Fibroblast of lung (primary cell): ENCODE data around the gene AK9. TPM values are rescaled to one million over a fixed set of nuclear protein-coding genes. Genes with fewer than 3 reads are reported as not detected.

Source experiments
- DNase-seq, 2 donors: peaks; one replicate each; pipeline versions ENCODE4 v3.0.0 to v3.0.0-alpha.2; 2010; ENCODE audit warnings: low read depth in 2 of 2
- H2AFZ ChIP-seq: 2 replicates; pipeline ENCODE4 v1.5.1; 2012; ENCODE audit warnings: low read length, control low read depth, inconsistent platforms
- H3K27ac ChIP-seq: 2 replicates; pipeline ENCODE4 v1.5.1; 2011; ENCODE audit warnings: low read length, control low read depth; ENCODE audit not compliant: insufficient read depth
- H3K27me3 ChIP-seq: 2 replicates; pipeline ENCODE4 v1.5.1; 2011; ENCODE audit warnings: mild to moderate bottlenecking, low read length; ENCODE audit not compliant: control insufficient read depth, insufficient read depth
- H3K36me3 ChIP-seq: 2 replicates; pipeline ENCODE4 v1.5.1; 2011; ENCODE audit warnings: low read length; ENCODE audit not compliant: control insufficient read depth, insufficient read depth
- H3K4me1 ChIP-seq: 2 replicates; pipeline ENCODE4 v1.5.1; 2011; ENCODE audit warnings: low read length; ENCODE audit not compliant: control insufficient read depth, insufficient read depth; ENCODE audit errors: extremely low read depth
- H3K4me2 ChIP-seq: 2 replicates; pipeline ENCODE4 v1.5.1; 2011; ENCODE audit warnings: low read length, control low read depth; ENCODE audit not compliant: insufficient read depth; ENCODE audit errors: extremely low read depth
- H3K4me3 ChIP-seq, 4 experiments: fragments of 200-600 bp in 1 of 4; sonication (generic) in 1 of 4; replicated peaks in 1 of 4; 2 replicates each; pipeline ENCODE4 v1.5.1; 2011 to 2016; ENCODE audit warnings: low read length in 4 of 4, low read depth in 3 of 4, mild to moderate bottlenecking in 3 of 4, control low read depth in 2 of 4, inconsistent platforms in 1 of 4, mixed read lengths in 1 of 4; ENCODE audit not compliant: insufficient read depth in 1 of 4; ENCODE audit errors: control extremely low read depth in 1 of 4
- H3K79me2 ChIP-seq: 2 replicates; pipeline ENCODE4 v1.5.1; 2012; ENCODE audit warnings: mild to moderate bottlenecking, low read length, inconsistent platforms; ENCODE audit not compliant: control insufficient read depth, insufficient read depth
- H3K9ac ChIP-seq: 2 replicates; pipeline ENCODE4 v1.5.1; 2011; ENCODE audit warnings: mild to moderate bottlenecking, low read length, control low read depth; ENCODE audit not compliant: insufficient read depth
- H3K9me3 ChIP-seq: 2 replicates; pipeline ENCODE4 v1.5.1; 2012; ENCODE audit warnings: low read depth, low read length; ENCODE audit not compliant: control insufficient read depth, insufficient read depth
- H4K20me1 ChIP-seq: 2 replicates; pipeline ENCODE4 v1.5.1; 2011; ENCODE audit warnings: low read length; ENCODE audit not compliant: control insufficient read depth, insufficient read depth; ENCODE audit errors: extremely low read depth
- EZH2 ChIP-seq: IDR thresholded peaks from 2 replicates; pipeline ENCODE4 v1.5.1; 2012; ENCODE audit warnings: low read length, control low read depth, mild to moderate bottlenecking; ENCODE audit errors: missing control alignments
- polyA plus RNA-seq, 2 donors: library from polyadenylated mRNA; depleted of rRNA in 1 of 2; stranded (reverse) in 1 of 2; unstranded in 1 of 2; fragments of >200 nt; gene quantifications; 2 replicates each; pipeline ENCODE4 v1.2.1, GENCODE V29; 2011 to 2012; ENCODE audit warnings: missing spikeins in 1 of 2
- total RNA-seq: library from RNA; depleted of rRNA; stranded (reverse); fragments of >200 nt; gene quantifications from 2 replicates; pipeline ENCODE4 v1.2.1, GENCODE V29; 2014
- TF ChIP-seq, protein P1 (sequence below), 2 donors: IDR thresholded peaks in 1 of 2; conservative IDR thresholded peaks in 1 of 2; 1 replicate in 1 of 2; 2 replicates in 1 of 2; pipeline ENCODE4 v1.5.1; 2011 to 2012; ENCODE audit warnings: low read length in 2 of 2, control low read depth in 1 of 2, inconsistent platforms in 1 of 2, low read depth in 1 of 2, mild to moderate bottlenecking in 1 of 2

AK9 gene
- total and polyA plus RNA-seq, 2 donors (not counting 1 experiment from before 2014, with no cell fraction given), result 4.5 to 10.4 TPM

GRCh38 chr6:109510358-109510757 lies 180.6 kb downstream of the AK9 start:
- no peaks in the 10 kb centered on the region for H4K20me1 ChIP-seq
- H3K36me3 ChIP-seq, result no peaks in the 10 kb centered on the region
- no peak overlapping the region for H3K4me3 ChIP-seq
- H3K9ac ChIP-seq, result no peak overlapping the region
- H3K79me2 ChIP-seq, result no peaks in the 10 kb centered on the region
- peaks cover 2% of the 10 kb centered on the region for H3K27me3 ChIP-seq
- H3K4me2 ChIP-seq, result no peak overlapping the region
- H2AFZ ChIP-seq, result no peak overlapping the region
- TF ChIP-seq, protein P1, sequence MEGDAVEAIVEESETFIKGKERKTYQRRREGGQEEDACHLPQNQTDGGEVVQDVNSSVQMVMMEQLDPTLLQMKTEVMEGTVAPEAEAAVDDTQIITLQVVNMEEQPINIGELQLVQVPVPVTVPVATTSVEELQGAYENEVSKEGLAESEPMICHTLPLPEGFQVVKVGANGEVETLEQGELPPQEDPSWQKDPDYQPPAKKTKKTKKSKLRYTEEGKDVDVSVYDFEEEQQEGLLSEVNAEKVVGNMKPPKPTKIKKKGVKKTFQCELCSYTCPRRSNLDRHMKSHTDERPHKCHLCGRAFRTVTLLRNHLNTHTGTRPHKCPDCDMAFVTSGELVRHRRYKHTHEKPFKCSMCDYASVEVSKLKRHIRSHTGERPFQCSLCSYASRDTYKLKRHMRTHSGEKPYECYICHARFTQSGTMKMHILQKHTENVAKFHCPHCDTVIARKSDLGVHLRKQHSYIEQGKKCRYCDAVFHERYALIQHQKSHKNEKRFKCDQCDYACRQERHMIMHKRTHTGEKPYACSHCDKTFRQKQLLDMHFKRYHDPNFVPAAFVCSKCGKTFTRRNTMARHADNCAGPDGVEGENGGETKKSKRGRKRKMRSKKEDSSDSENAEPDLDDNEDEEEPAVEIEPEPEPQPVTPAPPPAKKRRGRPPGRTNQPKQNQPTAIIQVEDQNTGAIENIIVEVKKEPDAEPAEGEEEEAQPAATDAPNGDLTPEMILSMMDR (conservative IDR thresholded peaks at IDR 0.05 in 1 of 2, IDR thresholded peaks at IDR 0.05 in 1 of 2; ENCODE audit: low read depth in 1 of 2, low read length in 2 of 2), result no peak
- no peak for TF ChIP-seq EZH2
- no peaks in the 10 kb centered on the region for H3K4me1 ChIP-seq
- H3K9me3 ChIP-seq, result no peaks in the 10 kb centered on the region
- peak in 1 of 2 donors; percentile 7 for DNase-seq
- H3K27ac ChIP-seq, result no peak overlapping the region

GRCh38 chr6:109508166-109508860 lies 182.7 kb downstream of the AK9 start:
- H4K20me1 ChIP-seq, result no peaks in the 10 kb centered on the region
- H3K36me3 ChIP-seq, result no peaks in the 10 kb centered on the region
- H3K79me2 ChIP-seq, result no peaks in the 10 kb centered on the region
- H3K27ac ChIP-seq, result no peak overlapping the region
- peaks cover 2% of the 10 kb centered on the region for H3K27me3 ChIP-seq
- DNase-seq, result no peak
- no peak overlapping the region for H3K9ac ChIP-seq
- no peak overlapping the region for H3K4me3 ChIP-seq
- H3K9me3 ChIP-seq, result no peaks in the 10 kb centered on the region
- H3K4me1 ChIP-seq, result no peaks in the 10 kb centered on the region
- no peak overlapping the region for H2AFZ ChIP-seq
- no peak overlapping the region for H3K4me2 ChIP-seq
- TF ChIP-seq EZH2, result no peak
- TF ChIP-seq, protein P1 (conservative IDR thresholded peaks at IDR 0.05 in 1 of 2, IDR thresholded peaks at IDR 0.05 in 1 of 2; ENCODE audit: low read depth in 1 of 2, low read length in 2 of 2), result no peak

- Histone ChIP-seq H3K9me3 (no peaks in the 10 kb centered on the region), H2AFZ (no peak overlapping the region), H4K20me1 (no peaks in the 10 kb centered on the region), H3K27me3 (peaks cover 2% of the 10 kb centered on the region), H3K9ac (no peak overlapping the region), H3K4me1 (no peaks in the 10 kb centered on the region), H3K4me2 (no peak overlapping the region), H3K4me3 (no peak overlapping the region), H3K36me3 (no peaks in the 10 kb centered on the region), H3K79me2 (no peaks in the 10 kb centered on the region), H3K27ac (no peak overlapping the region)
- DNase-seq, result no peak
- TF ChIP-seq EZH2, result no peak
- TF ChIP-seq, protein P1 (conservative IDR thresholded peaks at IDR 0.05 in 1 of 2, IDR thresholded peaks at IDR 0.05 in 1 of 2; ENCODE audit: low read depth in 1 of 2, low read length in 2 of 2), result no peak
Observed at GRCh38 chr6:109507490-109508072, 183.4 kb downstream of the AK9 start.
